Panc1 (cell line): Measurements from ENCODE around the gene EEF2. TPM values are rescaled to one million over a fixed set of nuclear protein-coding genes. Genes with fewer than 3 reads are reported as not detected.

Experiments used
- ATAC-seq: fragments of 200-7000 bp; cut with Tn5 transposase; 2 replicates; pipeline ENCODE4 v1.9.1; 2020; ENCODE audit warnings: mild to moderate bottlenecking, moderate library complexity
- BruUV-seq: library from RNA; stranded (reverse); fragments of 400-500 nt; replicated peaks from 2 replicates; lab custom pipeline; 2021; lab: Mats Ljungman, UMichigan
- CTCF ChIA-PET: fragments of 300-600 bp; sonication (Branson Sonifier 250); formaldehyde crosslinking; loops from one replicate; lab custom pipeline; 2022; ENCODE audit warnings: antibody characterized with exemption; lab: Charles Lee
- POLR2A ChIA-PET: fragments of 300-600 bp; sonication (Branson Sonifier 250); formaldehyde crosslinking; loops from one replicate; lab custom pipeline; 2022; ENCODE audit warnings: antibody characterized with exemption; lab: Charles Lee
- DNase-seq: peaks from one replicate; pipeline ENCODE4 v3.0.0-alpha.2; 2010; ENCODE audit warnings: low read depth, low spot score
- H3K27ac ChIP-seq: 2 replicates; pipeline ENCODE4 v1.5.1; 2011; ENCODE audit warnings: mild to moderate bottlenecking, low read length, inconsistent platforms
- H3K27me3 ChIP-seq: fragments of 200-500 bp; sonication (Bioruptor generic); 2 replicates; pipeline ENCODE4 v1.6.0; 2014; ENCODE audit warnings: low read length, inconsistent platforms; ENCODE audit not compliant: control insufficient read depth, insufficient read depth
- H3K36me3 ChIP-seq: fragments of 200-500 bp; sonication (Bioruptor generic); 2 replicates; pipeline ENCODE4 v1.5.1; 2014; ENCODE audit warnings: inconsistent platforms, mild to moderate bottlenecking, low read length, moderate library complexity; ENCODE audit not compliant: control insufficient read depth, insufficient read depth
- H3K4me1 ChIP-seq: 2 replicates; pipeline ENCODE4 v1.5.1; 2011; ENCODE audit warnings: inconsistent platforms, mild to moderate bottlenecking, low read length, moderate library complexity; ENCODE audit not compliant: control insufficient read depth, insufficient read depth
- H3K4me3 ChIP-seq, 2 experiments: 2 replicates each; pipeline ENCODE4 v1.5.1; 2011 to 2012; ENCODE audit warnings: low read depth in 2 of 2, low read length in 2 of 2, mild to moderate bottlenecking in 2 of 2, inconsistent platforms in 1 of 2, moderate library complexity in 1 of 2
- H3K9me3 ChIP-seq: fragments of 200-500 bp; sonication (Bioruptor generic); 2 replicates; pipeline ENCODE4 v1.5.1; 2014; ENCODE audit warnings: low read depth, mild to moderate bottlenecking, inconsistent platforms, low read length, moderate library complexity; ENCODE audit not compliant: control insufficient read depth, insufficient read depth
- CTCF ChIP-seq: fragments of 450-650 bp; IDR thresholded peaks from 2 replicates; pipeline ENCODE4 v1.5.1; 2017; ENCODE audit warnings: mild to moderate bottlenecking
- POLR2AphosphoS5 ChIP-seq: IDR thresholded peaks from 2 replicates; pipeline ENCODE4 v1.6.1; 2012; ENCODE audit warnings: mild to moderate bottlenecking, low read depth, low read length, moderate library complexity
- REST ChIP-seq, 2 experiments: IDR thresholded peaks; 2 replicates each; pipeline ENCODE4 v1.6.1; 2011 to 2012; ENCODE audit warnings: low read depth in 2 of 2, control low read depth in 1 of 2, low read length in 1 of 2, mild to moderate bottlenecking in 1 of 2, moderate library complexity in 1 of 2; ENCODE audit not compliant: insufficient read depth in 1 of 2
- SIN3A ChIP-seq: IDR thresholded peaks from 2 replicates; pipeline ENCODE4 v1.6.1; 2012; ENCODE audit warnings: low read depth, mild to moderate bottlenecking, low read length, moderate library complexity, borderline replicate concordance; ENCODE audit not compliant: insufficient read depth
- TCF7L2 ChIP-seq: IDR thresholded peaks from 2 replicates; pipeline ENCODE4 v1.6.1; 2011; ENCODE audit warnings: mild to moderate bottlenecking, low read depth, low read length, inconsistent platforms
- in situ Hi-C: cut with HindIII; loops from 2 replicates; pipeline ENCODE4 v1.10.0; 2016; ENCODE audit warnings: low sequenced_read_pairs, low pct_unique_long_range_greater_than_20kb
- intact Hi-C: fragments of 100-400 bp; cut with micrococcal nuclease; formaldehyde crosslinking; loops from one replicate; pipeline ENCODE4 v1.10.0; 2022; ENCODE audit not compliant: unreplicated experiment
- total RNA-seq: library from RNA; stranded (reverse); gene quantifications from one replicate; pipeline ENCODE4 v1.2.1, GENCODE V29; 2021; ENCODE audit not compliant: unreplicated experiment

Gene EEF2
- total RNA-seq, 1 experiment from 2014 or later: 1,391 TPM

GRCh38 chr19:4018140-4018613 lies 32.9 kb upstream of the EEF2 start:
- in situ Hi-C loops: no loop called here
- ChIA-PET POLR2A (no interaction called here), CTCF (no interaction called here)
- intact Hi-C loops: no loop called here
- H3K4me1 ChIP-seq: no peaks in the 10 kb centered on the region
- no TSS peak for BruUV-seq
- ATAC-seq: no peak
- H3K27ac ChIP-seq: no peak overlapping the region
- TF ChIP-seq CTCF (no peak), POLR2AphosphoS5 (no peak), TCF7L2 (no peak), SIN3A (no peak), REST (IDR thresholded peaks at IDR 0.05; ENCODE audit: insufficient read depth in 1 of 2, low read depth in 2 of 2, low read length in 1 of 2) (no peak)
- no peak overlapping the region for H3K4me3 ChIP-seq
- H3K36me3 ChIP-seq: no peaks in the 10 kb centered on the region
- no peaks in the 10 kb centered on the region for H3K27me3 ChIP-seq
- H3K9me3 ChIP-seq: no peaks in the 10 kb centered on the region
- DNase-seq: no peak

- DNase-seq (no peak), ATAC-seq (no peak)
- Histone ChIP-seq H3K27ac (no peak overlapping the region), H3K27me3 (no peaks in the 10 kb centered on the region), H3K36me3 (no peaks in the 10 kb centered on the region), H3K4me3 (no peak overlapping the region), H3K9me3 (no peaks in the 10 kb centered on the region), H3K4me1 (no peaks in the 10 kb centered on the region)
- in situ Hi-C loops: no loop called here
- intact Hi-C loops: no loop called here
- TF ChIP-seq REST (IDR thresholded peaks at IDR 0.05; ENCODE audit: insufficient read depth in 1 of 2, low read depth in 2 of 2, low read length in 1 of 2): no peak
- TF ChIP-seq SIN3A: no peak
- TF ChIP-seq POLR2AphosphoS5: no peak
- no peak for TF ChIP-seq TCF7L2
- TF ChIP-seq CTCF: no peak
- CTCF ChIA-PET: no interaction called here
- no TSS peak for BruUV-seq
- POLR2A ChIA-PET: no interaction called here
Measured at GRCh38 chr19:4016903-4017638, 31.8 kb upstream of the EEF2 start.
